Measurements from ENCODE around the gene MRPS34.

- TF ChIP-seq ATF3 (IDR thresholded peaks at IDR 0.05; ENCODE audit: borderline replicate concordance, extremely low read depth, low read depth, low read length) (no peak), TARDBP (IDR thresholded peaks at IDR 0.05; ENCODE audit: borderline replicate concordance) (no peak), ATF7 (IDR thresholded peaks at IDR 0.05; ENCODE audit: low read depth) (no peak), NR2C2 (IDR thresholded peaks at IDR 0.05; ENCODE audit: borderline replicate concordance, control insufficient read depth, insufficient read length, low read depth) (no peak)
Observed at GRCh38 chr16:1751946-1752345, 21.0 kb downstream of the MRPS34 start.

Measured in GM12878 (cell line).